GM12878 (cell line): ENCODE data around the gene TEPSIN. TPM values are rescaled to one million over a fixed set of nuclear protein-coding genes. Genes with fewer than 3 reads are reported as not detected.
A peak's percentile ranks its signal among the peaks of the same experiment; 100 is the strongest.

Source experiments
- ATAC-seq: fragments of 200-7000 bp; cut with Tn5 transposase; 3 replicates; pipeline ENCODE4 v1.9.1; 2020; ENCODE audit warnings: mild to moderate bottlenecking, moderate library complexity
- BruUV-seq: library from RNA; stranded (reverse); fragments of 400-500 nt; replicated peaks from 2 replicates; lab custom pipeline; 2021; lab: Mats Ljungman, UMichigan
- CTCF ChIA-PET: fragments of 300-600 bp; sonication (Branson Sonifier 250); formaldehyde crosslinking; extraction: SDS; loops from one replicate; lab custom pipeline; 2021; ENCODE audit warnings: inconsistent platforms; lab: Yijun Ruan, JAX
- POLR2A ChIA-PET: fragments of 350-600 bp; formaldehyde crosslinking; extraction: SDS; loops from one replicate; lab custom pipeline; 2021; ENCODE audit warnings: inconsistent platforms; lab: Charles Lee
- RAD21 ChIA-PET: fragments of 300-600 bp; sonication (Branson Sonifier 250); formaldehyde crosslinking; loops from one replicate; lab custom pipeline; 2023; ENCODE audit warnings: antibody characterized with exemption; ENCODE audit not compliant: unreplicated experiment; lab: Charles Lee
- SMC1A ChIA-PET: fragments of 300-600 bp; sonication (Branson Sonifier 250); formaldehyde crosslinking; loops from one replicate; lab custom pipeline; 2023; ENCODE audit not compliant: unreplicated experiment, uncharacterized antibody; lab: Charles Lee
- DNase-seq: peaks from one replicate; pipeline ENCODE4 v3.0.0-alpha.2; 2011; ENCODE audit warnings: low read depth, low spot score
- FAIRE-seq: peaks from 3 replicates; lab custom pipeline; 2011; peaks lifted over from hg19 to GRCh38; lab: Jason Lieb, UNC
- H2AFZ ChIP-seq: 2 replicates; pipeline ENCODE4 v1.6.0; 2011; ENCODE audit warnings: low read depth, low read length, control low read depth; ENCODE audit not compliant: control insufficient read depth
- H3K27ac ChIP-seq: 2 replicates; pipeline ENCODE4 v1.5.1; 2011; ENCODE audit warnings: control low read depth; ENCODE audit not compliant: control insufficient read depth, insufficient read depth
- H3K27me3 ChIP-seq, 2 experiments: replicated peaks in 1 of 2; 2 replicates each; pipeline versions ENCODE4 v1.6.0 to v1.6.1; 2011; ENCODE audit warnings: low read length in 1 of 2; ENCODE audit not compliant: control insufficient read depth in 2 of 2, insufficient read depth in 2 of 2
- H3K36me3 ChIP-seq, 2 experiments: 2 replicates each; pipeline ENCODE4 v1.5.1; 2011; ENCODE audit warnings: low read length in 1 of 2; ENCODE audit not compliant: control insufficient read depth in 2 of 2, insufficient read depth in 2 of 2
- H3K4me1 ChIP-seq: 2 replicates; pipeline ENCODE4 v1.6.1; 2011; ENCODE audit warnings: mild to moderate bottlenecking, low read length, moderate library complexity, mixed read lengths; ENCODE audit not compliant: control insufficient read depth, insufficient read depth
- H3K4me2 ChIP-seq: 2 replicates; pipeline ENCODE4 v1.6.0; 2011; ENCODE audit warnings: control low read depth; ENCODE audit not compliant: control insufficient read depth, insufficient read depth
- H3K4me3 ChIP-seq: fragments of 200-600 bp; sonication (generic); 2 replicates; pipeline ENCODE4 v1.5.1; 2016
- H3K79me2 ChIP-seq: 2 replicates; pipeline ENCODE4 v1.6.0; 2011; ENCODE audit warnings: low read length; ENCODE audit not compliant: control insufficient read depth, insufficient read depth
- H3K9ac ChIP-seq: 2 replicates; pipeline ENCODE4 v1.8.0; 2011; ENCODE audit warnings: low read length, control low read depth, mixed read lengths; ENCODE audit not compliant: control insufficient read depth, insufficient read depth
- H3K9me3 ChIP-seq: replicated peaks from 3 replicates; pipeline ENCODE4 v1.5.1; 2011; ENCODE audit warnings: mild to moderate bottlenecking, low read length; ENCODE audit not compliant: control insufficient read depth, insufficient read depth
- H4K20me1 ChIP-seq: 2 replicates; pipeline ENCODE4 v1.6.0; 2011; ENCODE audit not compliant: control insufficient read depth, insufficient read depth
- IRF5 ChIP-seq: fragments of 450-650 bp; IDR thresholded peaks from 2 replicates; pipeline ENCODE4 v1.6.1; 2017; ENCODE audit warnings: borderline replicate concordance
- LARP7 ChIP-seq: fragments of 450-650 bp; IDR thresholded peaks from 2 replicates; pipeline ENCODE4 v1.6.1; 2017; ENCODE audit warnings: mild to moderate bottlenecking
- POLR2A ChIP-seq: IDR thresholded peaks from 2 replicates; pipeline ENCODE4 v1.6.1; 2011; ENCODE audit warnings: low read depth, mild to moderate bottlenecking, low read length
- SMARCA5 ChIP-seq: fragments of 450-650 bp; IDR thresholded peaks from 2 replicates; pipeline ENCODE4 v1.6.1; 2017; ENCODE audit warnings: mild to moderate bottlenecking
- SREBF2 ChIP-seq: IDR thresholded peaks from 2 replicates; pipeline ENCODE4 v1.6.1; 2012; ENCODE audit warnings: mild to moderate bottlenecking, low read length
- SUZ12 ChIP-seq: fragments of 200-600 bp; sonication (generic); IDR thresholded peaks from one replicate; pipeline ENCODE4 v1.6.1; 2018; ENCODE audit warnings: antibody characterized with exemption, mild to moderate bottlenecking; ENCODE audit not compliant: unreplicated experiment
- WGBS: methylation state at CpG from one replicate; pipeline ENCODE4 v1.1.6; 2016; ENCODE audit warnings: low lambda C conversion rate; ENCODE audit not compliant: insufficient replicate concordance, insufficient coverage; ENCODE audit errors: missing lambda C conversion rate; 5-methylcytosine and 5-hydroxymethylcytosine counted together
- in situ Hi-C: fragments of 300-500 bp; cut with MboI; formaldehyde crosslinking; loops from 9 replicates; pipeline ENCODE4 v1.14.3; 2018; ENCODE audit warnings: mixed read lengths
- intact Hi-C: fragments of 100-400 bp; cut with micrococcal nuclease; formaldehyde crosslinking; loops from one replicate; pipeline ENCODE4 v1.14.2; 2022; ENCODE audit not compliant: unreplicated experiment
- polyA plus RNA-seq, 11 experiments: library from polyadenylated mRNA; depleted of rRNA in 4 of 11; unstranded in 6 of 11; stranded (reverse) in 5 of 11; fragments of >200 nt; fragmentation: Nextera tagmentation in 4 of 11; fragmentation: Illumina TruSeq in 1 of 11; extraction: Ambion mirVana in 4 of 11; extraction: Trizol in 1 of 11; gene quantifications; 1 replicate in 1 of 11; 2 replicates in 10 of 11; pipeline versions ENCODE4 v1.2.1 to v1.2.3, GENCODE V29; 2011 to 2016; ENCODE audit warnings: inconsistent platforms in 2 of 11, missing spikeins in 2 of 11, low read depth in 1 of 11
- total RNA-seq, 4 experiments: library from RNA; depleted of rRNA in 3 of 4; stranded (reverse); fragments of >200 nt in 3 of 4; fragmentation: Illumina TruSeq in 1 of 4; extraction: Trizol in 1 of 4; gene quantifications; 2 replicates each; pipeline versions ENCODE4 v1.2.1 to v1.2.3, GENCODE V29; 2013 to 2021

The TEPSIN gene
- total and polyA plus RNA-seq, 10 of the 15 experiments (the other 5 are each of a cell fraction or from before 2014, with no cell fraction given), result 0.87 to 36.7 (median 5.3) TPM

- DNase-seq, result no peak
- Histone ChIP-seq H3K79me2 (peaks cover 36% of the 10 kb centered on the region), H2AFZ (no peak overlapping the region), H3K9ac (no peak overlapping the region), H3K36me3 (peaks cover 0 to 2% of the 10 kb centered on the region in 2 experiments; a peak in 2 of 4 replicates), H3K9me3 (no peaks in the 10 kb centered on the region), H4K20me1 (no peaks in the 10 kb centered on the region), H3K27me3 (no peaks in the 10 kb centered on the region), H3K27ac (no peak overlapping the region), H3K4me3 (no peak overlapping the region), H3K4me2 (no peak overlapping the region), H3K4me1 (peaks cover 28% of the 10 kb centered on the region)
- TF ChIP-seq IRF5 (no peak), SMARCA5 (no peak), SREBF2 (no peak), SUZ12 (no peak), LARP7 (no peak), POLR2A (0 out of 2 replicates have a peak, but pooled peaks have one; percentile 8)
- intact Hi-C loops, result no loop called here
- ChIA-PET POLR2A (no interaction called here), RAD21 (interaction anchor here (1.3 kb wide), 2 partner anchors 100 to 242 kb away, joined by 3 read pairs; no protein-coding TSS in a partner anchor), CTCF (interaction anchor here (1.2 to 1.3 kb wide), 2 partner anchors 99 to 100 kb away, joined by 3 to 6 read pairs; no protein-coding TSS in a partner anchor), SMC1A (interaction anchor here (0.9 to 1.7 kb wide), 2 partner anchors 14 to 99 kb away, joined by 4 to 5 read pairs; no protein-coding TSS in a partner anchor)
- no TSS peak for BruUV-seq
- in situ Hi-C loops, result loop anchor here (5.0 to 25.0 kb wide), 2 partner anchors 95 to 230 kb away; no protein-coding TSS in a partner anchor
- FAIRE-seq, result no peak
- ATAC-seq, result no peak
- WGBS, result 82% methylated on average over 30 of the region's 33 CpGs
Observed at GRCh38 chr17:81242421-81243332, 3.8 kb upstream of the TEPSIN start.
